ENCODE results near the gene HCN1.

The HCN1 gene

DNA sequence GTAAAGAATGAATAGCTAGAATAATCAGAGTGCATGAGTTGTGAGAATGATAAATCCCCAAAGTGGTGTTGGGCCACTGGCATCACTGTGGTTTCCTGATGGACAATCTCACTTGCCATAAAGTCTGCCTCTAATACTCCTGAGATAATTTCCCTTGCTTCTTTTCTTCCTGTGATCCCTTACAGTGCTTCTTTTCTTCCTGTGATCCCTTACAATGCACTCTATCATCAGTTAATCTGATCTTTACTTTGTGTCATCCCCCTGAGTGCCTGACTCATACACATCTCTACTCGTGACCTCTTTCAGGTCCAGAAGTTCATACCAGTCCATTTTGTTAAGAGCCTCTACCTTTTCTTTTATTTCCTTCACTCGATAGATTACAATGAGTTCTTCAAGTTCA is 418.3 kb downstream of the HCN1 start:
- Histone ChIP-seq H3K9ac (ENCODE audit: low read length) (no peak overlapping the region), H3K36me3 (ENCODE audit: control insufficient read depth, low read depth, low read length) (no peaks in the 10 kb centered on the region), H3K4me3 (ENCODE audit: low read length) (no peak overlapping the region), H3K27ac (ENCODE audit: low read length) (no peak overlapping the region), H3K9me3 (ENCODE audit: control insufficient read depth, low read depth, low read length) (peaks cover 5% of the 10 kb centered on the region), H3K27me3 (ENCODE audit: control insufficient read depth, insufficient read depth, low read length) (no peaks in the 10 kb centered on the region), H3K4me1 (ENCODE audit: control insufficient read depth, low read depth, low read length) (peaks cover 14% of the 10 kb centered on the region)

DNA sequence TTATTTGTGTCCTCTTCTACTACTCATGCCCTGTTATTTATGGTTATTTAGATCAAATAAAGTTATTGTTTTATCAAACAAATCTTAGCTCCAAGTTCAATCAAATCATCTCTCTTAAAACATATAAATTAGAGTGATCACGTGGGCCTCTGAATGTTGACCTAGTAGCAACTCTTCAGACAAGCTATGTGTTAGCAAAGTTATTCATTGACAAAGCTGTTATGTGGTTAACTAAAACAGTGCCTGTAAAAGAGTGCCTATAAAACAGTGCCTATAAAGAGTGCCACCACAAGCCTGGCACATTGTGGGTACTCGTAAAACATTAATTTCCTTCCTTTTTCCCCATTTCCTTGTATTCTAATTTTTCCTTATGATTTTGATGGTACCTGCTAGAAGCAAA is 421.9 kb downstream of the HCN1 start:
- Histone ChIP-seq H3K4me1 (ENCODE audit: control insufficient read depth, low read depth, low read length) (peaks cover 10% of the 10 kb centered on the region), H3K4me3 (ENCODE audit: low read length) (no peak overlapping the region), H3K27me3 (ENCODE audit: control insufficient read depth, insufficient read depth, low read length) (no peaks in the 10 kb centered on the region), H3K9me3 (ENCODE audit: control insufficient read depth, low read depth, low read length) (no peaks in the 10 kb centered on the region), H3K27ac (ENCODE audit: low read length) (no peak overlapping the region), H3K36me3 (ENCODE audit: control insufficient read depth, low read depth, low read length) (no peaks in the 10 kb centered on the region), H3K9ac (ENCODE audit: low read length) (no peak overlapping the region)

DNA sequence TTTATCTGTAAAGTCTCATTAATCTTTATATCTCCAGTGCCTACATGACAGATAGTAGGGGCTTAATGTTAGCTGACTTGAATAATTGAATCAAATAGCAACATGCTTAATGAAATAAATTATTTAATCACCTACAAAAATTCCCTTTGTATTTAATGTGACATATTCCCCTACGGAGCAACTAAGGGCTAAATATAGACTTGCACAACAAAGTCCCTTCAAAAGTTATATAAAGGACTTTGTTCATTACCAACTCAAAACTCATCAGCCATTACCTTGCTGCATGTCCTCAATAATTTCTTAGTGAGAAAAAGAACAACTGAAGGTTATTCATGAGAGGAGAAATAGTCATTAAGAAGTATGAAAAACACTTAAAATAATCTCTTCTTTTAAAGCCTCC is 424.6 kb downstream of the HCN1 start:
- Histone ChIP-seq H3K4me1 (ENCODE audit: control insufficient read depth, low read depth, low read length) (no peaks in the 10 kb centered on the region), H3K9me3 (ENCODE audit: control insufficient read depth, low read depth, low read length) (no peaks in the 10 kb centered on the region), H3K9ac (ENCODE audit: low read length) (no peak overlapping the region), H3K4me3 (ENCODE audit: low read length) (no peak overlapping the region), H3K36me3 (ENCODE audit: control insufficient read depth, low read depth, low read length) (no peaks in the 10 kb centered on the region), H3K27me3 (ENCODE audit: control insufficient read depth, insufficient read depth, low read length) (no peaks in the 10 kb centered on the region), H3K27ac (ENCODE audit: low read length) (no peak overlapping the region)

DNA sequence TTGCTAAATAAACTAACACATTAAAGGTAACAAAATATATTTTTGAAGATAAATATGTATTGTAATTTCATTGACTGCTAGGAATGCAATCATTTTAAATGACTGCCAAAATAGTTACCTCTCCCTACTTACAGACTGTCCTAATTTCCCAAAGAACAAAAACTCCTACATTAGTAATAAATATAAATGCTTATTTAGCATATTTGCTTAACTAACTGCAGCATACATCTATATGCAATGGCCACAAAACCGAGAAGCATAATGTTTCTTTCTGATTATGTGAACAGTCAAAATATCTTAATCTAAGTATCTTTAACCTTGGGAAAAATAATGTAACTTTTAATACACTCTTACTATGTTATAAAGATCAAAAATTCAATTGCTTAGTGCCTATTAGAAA is 431.7 kb downstream of the HCN1 start:
- H3K36me3 ChIP-seq (ENCODE audit: control insufficient read depth, low read depth, low read length) = no peaks in the 10 kb centered on the region
- no peak overlapping the region for H3K4me3 ChIP-seq (ENCODE audit: low read length)
- no peaks in the 10 kb centered on the region for H3K9me3 ChIP-seq (ENCODE audit: control insufficient read depth, low read depth, low read length)
- no peaks in the 10 kb centered on the region for H3K27me3 ChIP-seq (ENCODE audit: control insufficient read depth, insufficient read depth, low read length)
- H3K27ac ChIP-seq (ENCODE audit: low read length) = no peak overlapping the region
- H3K4me1 ChIP-seq (ENCODE audit: control insufficient read depth, low read depth, low read length) = peaks cover 7% of the 10 kb centered on the region
- no peak overlapping the region for H3K9ac ChIP-seq (ENCODE audit: low read length)

DNA sequence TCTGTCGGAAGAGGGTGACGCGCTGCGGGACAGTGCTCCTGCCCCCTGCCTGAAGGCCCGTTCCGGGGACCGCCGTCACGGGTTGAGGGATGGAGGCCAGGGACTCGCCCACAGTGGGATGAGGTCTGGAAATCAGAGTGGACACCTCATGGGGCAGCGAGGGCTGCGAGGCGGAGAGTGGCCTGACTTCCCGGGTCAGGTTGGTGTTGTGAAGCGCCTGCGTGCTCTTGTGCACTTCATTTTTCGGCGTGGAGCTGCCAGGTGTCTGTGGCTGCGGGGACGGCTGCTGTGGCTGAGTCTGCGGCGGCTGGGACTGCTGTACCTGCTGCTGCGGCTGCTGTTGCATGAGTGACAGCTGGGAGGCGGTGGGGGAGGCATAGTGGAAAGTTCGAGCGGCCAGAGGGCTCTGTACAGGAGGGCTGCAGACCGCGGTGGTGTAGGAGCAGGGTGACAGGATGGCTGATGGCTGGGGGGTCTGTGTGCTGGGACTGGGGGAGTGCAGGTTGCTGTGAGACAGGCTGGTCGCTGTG is 434.1 kb downstream of the HCN1 start:
- Histone ChIP-seq H3K4me1 (ENCODE audit: control insufficient read depth, low read depth, low read length) (peaks cover 7% of the 10 kb centered on the region), H3K27me3 (ENCODE audit: control insufficient read depth, insufficient read depth, low read length) (no peaks in the 10 kb centered on the region), H3K9ac (ENCODE audit: low read length) (no peak overlapping the region), H3K9me3 (ENCODE audit: control insufficient read depth, low read depth, low read length) (no peaks in the 10 kb centered on the region), H3K4me3 (ENCODE audit: low read length) (no peak overlapping the region), H3K27ac (ENCODE audit: low read length) (no peak overlapping the region), H3K36me3 (ENCODE audit: control insufficient read depth, low read depth, low read length) (no peaks in the 10 kb centered on the region)

DNA sequence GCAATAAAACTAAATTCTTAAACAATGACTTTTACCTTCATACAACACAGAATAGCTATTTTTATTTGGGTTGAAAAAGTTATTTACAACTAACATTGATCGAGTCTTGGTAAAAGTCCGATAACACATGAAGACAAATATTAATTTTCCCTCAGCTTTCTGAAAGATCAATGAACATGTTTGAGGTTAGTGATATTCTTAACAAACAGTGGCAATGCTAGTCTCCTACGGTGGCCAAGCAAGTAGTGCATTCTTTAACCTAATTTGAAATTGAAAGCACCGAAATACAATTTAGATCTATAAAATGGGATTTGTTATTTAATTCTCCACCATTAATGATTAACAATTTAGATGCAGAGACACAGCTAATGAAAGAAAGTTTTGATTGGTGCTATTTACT is 435.1 kb downstream of the HCN1 start:
- H3K36me3 ChIP-seq (ENCODE audit: control insufficient read depth, low read depth, low read length) = no peaks in the 10 kb centered on the region
- H3K4me1 ChIP-seq (ENCODE audit: control insufficient read depth, low read depth, low read length) = peaks cover 7% of the 10 kb centered on the region
- no peaks in the 10 kb centered on the region for H3K27me3 ChIP-seq (ENCODE audit: control insufficient read depth, insufficient read depth, low read length)
- no peaks in the 10 kb centered on the region for H3K9me3 ChIP-seq (ENCODE audit: control insufficient read depth, low read depth, low read length)
- H3K9ac ChIP-seq (ENCODE audit: low read length) = peak overlapping the region; percentile 13
- no peak overlapping the region for H3K27ac ChIP-seq (ENCODE audit: low read length)
- H3K4me3 ChIP-seq (ENCODE audit: low read length) = no peak overlapping the region

DNA sequence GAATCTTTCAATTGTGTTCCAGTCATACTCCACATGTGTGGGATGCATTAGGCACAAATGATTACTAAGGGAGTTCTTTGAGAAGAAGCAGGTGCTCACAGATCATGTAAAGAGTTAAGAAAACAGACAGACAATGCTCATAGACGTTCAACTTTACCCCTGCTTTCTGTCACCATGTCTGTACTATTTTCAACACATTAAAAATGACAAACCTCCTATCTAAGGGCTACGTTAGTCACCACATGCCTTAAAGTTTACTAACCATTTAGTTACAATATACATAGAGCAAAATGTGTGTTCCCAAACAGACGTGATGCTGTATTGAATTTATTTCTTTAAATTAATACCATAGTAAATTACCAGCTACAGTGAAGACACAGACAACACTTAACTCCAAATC is 435.9 kb downstream of the HCN1 start:
- Histone ChIP-seq H3K27me3 (ENCODE audit: control insufficient read depth, insufficient read depth, low read length) (no peaks in the 10 kb centered on the region), H3K4me1 (ENCODE audit: control insufficient read depth, low read depth, low read length) (peaks cover 7% of the 10 kb centered on the region), H3K27ac (ENCODE audit: low read length) (no peak overlapping the region), H3K9ac (ENCODE audit: low read length) (no peak overlapping the region), H3K36me3 (ENCODE audit: control insufficient read depth, low read depth, low read length) (no peaks in the 10 kb centered on the region), H3K4me3 (ENCODE audit: low read length) (no peak overlapping the region), H3K9me3 (ENCODE audit: control insufficient read depth, low read depth, low read length) (no peaks in the 10 kb centered on the region)

DNA sequence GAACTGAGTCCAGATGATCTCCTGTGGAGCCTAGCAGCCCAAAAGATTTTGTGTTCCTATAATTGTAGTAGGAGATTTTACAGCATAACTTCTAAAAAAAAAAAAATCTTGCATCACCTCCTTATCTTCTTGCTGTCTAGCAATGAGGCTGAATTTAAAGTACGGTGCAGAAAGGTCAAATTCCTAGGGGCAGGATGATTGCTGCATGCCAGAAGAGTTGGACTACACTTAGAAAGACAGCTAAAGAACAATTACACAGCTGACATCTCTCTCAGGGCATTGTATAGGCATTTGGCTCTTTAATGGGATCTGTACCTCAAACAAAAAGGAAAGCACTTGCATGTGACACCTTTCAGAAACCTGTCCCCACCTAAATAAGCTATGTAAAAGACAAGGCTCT is 443.2 kb downstream of the HCN1 start:
- H3K4me1 ChIP-seq (ENCODE audit: control insufficient read depth, low read depth, low read length) = peaks cover 7% of the 10 kb centered on the region
- H3K27ac ChIP-seq (ENCODE audit: low read length) = no peak overlapping the region
- H3K9me3 ChIP-seq (ENCODE audit: control insufficient read depth, low read depth, low read length) = peaks cover 5% of the 10 kb centered on the region
- no peaks in the 10 kb centered on the region for H3K27me3 ChIP-seq (ENCODE audit: control insufficient read depth, insufficient read depth, low read length)
- H3K4me3 ChIP-seq (ENCODE audit: low read length) = no peak overlapping the region
- no peaks in the 10 kb centered on the region for H3K36me3 ChIP-seq (ENCODE audit: control insufficient read depth, low read depth, low read length)
- H3K9ac ChIP-seq (ENCODE audit: low read length) = no peak overlapping the region

DNA sequence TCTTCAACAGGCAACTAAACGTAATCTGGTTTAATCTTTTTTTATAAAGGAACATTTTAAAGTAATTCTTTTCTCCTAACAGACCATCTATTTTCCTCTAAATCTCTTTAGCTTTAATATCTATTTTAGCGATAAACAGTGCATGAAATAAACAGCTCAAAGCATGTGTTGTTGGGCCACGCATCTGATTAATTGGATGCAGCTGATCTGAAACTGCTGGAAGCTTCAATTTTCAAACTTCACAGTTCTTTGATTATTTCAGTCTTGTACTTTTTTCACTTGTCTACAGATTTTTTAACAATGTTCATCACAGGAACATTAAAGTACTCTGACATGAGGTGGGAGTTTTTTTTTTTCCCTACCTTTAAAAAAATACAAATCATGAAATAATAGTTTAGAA is 443.6 kb downstream of the HCN1 start:
- Histone ChIP-seq H3K9ac (ENCODE audit: low read length) (no peak overlapping the region), H3K27ac (ENCODE audit: low read length) (no peak overlapping the region), H3K4me3 (ENCODE audit: low read length) (no peak overlapping the region)

DNA sequence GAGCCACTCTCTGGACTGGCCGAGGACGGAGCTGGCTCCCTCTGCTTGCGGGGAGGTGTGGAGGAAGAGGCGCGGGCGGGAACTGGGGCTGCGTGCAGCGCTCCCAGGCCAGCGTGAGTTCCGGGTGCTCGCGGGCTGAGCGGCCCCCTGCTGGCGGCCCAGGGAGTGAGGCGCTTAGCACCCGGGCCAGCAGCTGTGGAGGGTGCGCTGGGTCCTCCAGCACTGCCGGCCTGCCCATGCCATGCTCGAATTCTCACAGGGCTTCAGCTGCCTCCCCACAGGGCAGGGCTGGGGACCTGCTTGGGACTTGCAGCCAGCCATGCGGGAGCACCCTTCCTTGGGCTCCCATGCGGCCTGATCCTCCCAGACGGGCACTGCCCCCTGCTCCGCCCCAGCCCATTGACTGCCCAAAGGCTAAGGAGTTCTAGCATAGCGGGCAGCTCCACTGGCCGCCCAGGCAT is 470.6 kb downstream of the HCN1 start:
- H3K4me1 ChIP-seq (ENCODE audit: control insufficient read depth, low read depth, low read length) = no peaks in the 10 kb centered on the region
- no peaks in the 10 kb centered on the region for H3K9me3 ChIP-seq (ENCODE audit: control insufficient read depth, low read depth, low read length)
- no peak overlapping the region for H3K4me3 ChIP-seq (ENCODE audit: low read length)
- no peaks in the 10 kb centered on the region for H3K36me3 ChIP-seq (ENCODE audit: control insufficient read depth, low read depth, low read length)
- H3K9ac ChIP-seq (ENCODE audit: low read length) = no peak overlapping the region
- no peak overlapping the region for H3K27ac ChIP-seq (ENCODE audit: low read length)
- no peaks in the 10 kb centered on the region for H3K27me3 ChIP-seq (ENCODE audit: control insufficient read depth, insufficient read depth, low read length)

More for the DNA sequence above, 443.6 kb downstream of the HCN1 start:
- no peaks in the 10 kb centered on the region for H3K27me3 ChIP-seq (ENCODE audit: control insufficient read depth, insufficient read depth, low read length)
- no peaks in the 10 kb centered on the region for H3K36me3 ChIP-seq (ENCODE audit: control insufficient read depth, low read depth, low read length)
- H3K4me1 ChIP-seq (ENCODE audit: control insufficient read depth, low read depth, low read length) = peaks cover 7% of the 10 kb centered on the region
- H3K9me3 ChIP-seq (ENCODE audit: control insufficient read depth, low read depth, low read length) = peaks cover 5% of the 10 kb centered on the region

DNA sequence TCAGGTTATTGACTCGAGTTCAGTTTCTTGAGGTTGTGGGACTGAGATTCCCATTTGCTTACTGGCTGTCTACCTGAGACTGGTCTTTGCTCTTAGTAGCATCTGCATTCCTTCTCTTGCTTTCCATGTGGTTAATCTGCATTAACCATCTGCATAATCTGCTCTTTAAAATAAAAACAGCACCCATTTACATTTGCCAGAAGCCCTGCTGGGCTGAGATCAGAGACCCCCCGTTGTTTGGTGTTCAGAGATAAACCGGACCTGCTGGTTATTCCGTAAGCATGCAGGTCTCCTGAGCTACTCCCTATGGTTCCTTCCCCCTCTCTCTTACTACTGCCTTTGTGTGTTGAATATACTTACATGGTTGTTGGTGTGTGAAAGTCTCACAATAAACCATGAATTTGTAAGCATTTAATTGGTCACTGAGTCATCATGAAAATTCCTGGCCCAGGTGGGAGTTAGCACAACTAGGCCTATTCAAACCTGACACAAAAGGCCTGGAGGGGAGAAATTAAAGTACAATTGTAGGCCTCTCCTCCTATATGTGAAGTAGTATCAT is 490.7 kb downstream of the HCN1 start:
- H3K9ac ChIP-seq (ENCODE audit: low read length) = no peak overlapping the region
- H3K9me3 ChIP-seq (ENCODE audit: control insufficient read depth, low read depth, low read length) = peaks cover 23% of the 10 kb centered on the region
- peak overlapping the region; percentile 10 for H3K27ac ChIP-seq (ENCODE audit: low read length)
- no peaks in the 10 kb centered on the region for H3K36me3 ChIP-seq (ENCODE audit: control insufficient read depth, low read depth, low read length)
- no peaks in the 10 kb centered on the region for H3K4me1 ChIP-seq (ENCODE audit: control insufficient read depth, low read depth, low read length)
- no peaks in the 10 kb centered on the region for H3K27me3 ChIP-seq (ENCODE audit: control insufficient read depth, insufficient read depth, low read length)
- no peak overlapping the region for H3K4me3 ChIP-seq (ENCODE audit: low read length)

Data from iPS-18a (cell line).